Retina (tissue), 1 donor: ENCODE data around the gene MARK1.
A peak's percentile ranks its signal among the peaks of the same experiment; 100 is the strongest.

Source experiments
- DNase-seq: peaks from one replicate; pipeline ENCODE4 v3.0.0-alpha.2; 2016

MARK1 gene

DNA sequence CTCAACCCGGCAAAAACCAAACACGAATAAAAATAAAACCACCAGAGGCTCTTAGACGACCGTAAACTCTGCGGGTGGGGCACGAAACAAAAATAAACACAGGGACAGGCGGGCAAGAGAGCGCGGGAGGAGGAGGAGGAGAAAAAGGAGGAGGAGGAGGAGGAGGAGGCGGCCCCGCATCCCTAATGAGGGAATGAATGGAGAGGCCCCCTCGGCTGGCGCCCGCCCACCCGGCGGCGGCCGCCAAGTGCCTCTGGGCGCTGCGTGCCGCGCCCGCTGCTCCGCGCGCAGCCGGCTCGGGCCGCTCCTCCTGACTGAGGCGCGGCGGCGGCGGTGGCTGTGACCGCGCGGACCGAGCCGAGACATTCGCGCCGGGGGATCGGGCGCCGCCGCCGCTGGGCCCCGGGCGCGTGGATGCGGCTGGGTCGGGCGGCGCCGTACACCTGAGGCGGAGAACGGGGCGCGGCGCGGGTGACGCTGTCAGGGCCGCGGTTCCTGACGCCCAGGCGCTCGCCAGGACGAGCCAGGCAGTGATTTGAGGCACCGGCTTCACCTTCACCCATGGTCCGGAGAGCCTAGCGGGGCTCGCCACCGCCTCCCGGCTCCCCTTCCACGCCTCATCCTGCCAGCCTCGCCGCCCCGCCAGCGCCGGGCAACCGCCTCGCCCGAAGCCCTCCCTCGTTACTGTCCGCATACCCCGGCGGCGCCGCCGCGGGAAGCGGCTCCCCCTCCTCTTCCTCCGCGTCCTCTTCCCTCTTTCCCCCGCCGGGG is at the start of gene MARK1:
MARK1 (plus strand) TSS at position 229 of the 771 bp plus-strand sequence. CDS start 687 bp downstream, outside the sequence.
- DNase-seq: peak; percentile 72

DNA sequence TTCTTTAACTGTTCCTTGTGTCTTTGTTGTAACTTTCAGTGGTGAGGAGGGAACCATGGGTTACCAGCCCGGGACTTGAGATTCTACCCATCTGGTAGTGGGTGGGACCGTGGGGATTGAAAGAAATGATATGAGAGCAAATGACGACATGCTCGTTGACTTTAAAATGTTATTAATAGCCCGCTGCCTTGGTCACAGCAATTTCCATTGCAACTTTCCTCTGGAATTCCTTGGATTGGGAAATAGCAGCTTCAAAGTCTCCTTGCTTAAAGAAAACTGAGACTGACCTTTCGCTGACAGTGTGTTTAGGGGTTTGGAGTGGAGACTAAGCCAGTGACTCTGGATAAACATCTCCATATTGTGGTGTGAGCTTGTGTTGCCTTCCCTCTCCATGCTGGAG is 44.2 kb upstream of the MARK1 start:
- DNase-seq: no peak

DNA sequence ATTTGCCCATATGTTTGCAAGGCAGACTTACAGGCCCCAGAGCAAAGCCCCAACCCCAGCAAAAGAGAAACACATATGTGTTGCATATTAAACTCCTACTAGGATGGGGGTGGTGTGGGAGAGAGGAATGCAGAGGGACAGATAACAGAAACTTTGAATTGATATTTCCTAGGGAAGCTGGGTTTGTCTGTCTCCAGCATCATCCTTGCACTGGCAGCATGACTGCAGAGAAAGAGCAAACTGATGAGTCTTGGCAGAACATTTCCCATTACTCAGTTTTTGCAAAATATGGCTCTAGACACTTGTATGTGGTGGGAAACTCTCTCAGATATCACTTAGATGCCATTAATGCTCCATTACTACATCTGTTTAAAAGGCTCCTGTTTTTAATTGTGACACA is 43.8 kb upstream of the MARK1 start:
- no peak for DNase-seq

- DNase-seq: no peak
Observed at GRCh38 chr1:220485131-220485530, 42.8 kb upstream of the MARK1 start.

DNA sequence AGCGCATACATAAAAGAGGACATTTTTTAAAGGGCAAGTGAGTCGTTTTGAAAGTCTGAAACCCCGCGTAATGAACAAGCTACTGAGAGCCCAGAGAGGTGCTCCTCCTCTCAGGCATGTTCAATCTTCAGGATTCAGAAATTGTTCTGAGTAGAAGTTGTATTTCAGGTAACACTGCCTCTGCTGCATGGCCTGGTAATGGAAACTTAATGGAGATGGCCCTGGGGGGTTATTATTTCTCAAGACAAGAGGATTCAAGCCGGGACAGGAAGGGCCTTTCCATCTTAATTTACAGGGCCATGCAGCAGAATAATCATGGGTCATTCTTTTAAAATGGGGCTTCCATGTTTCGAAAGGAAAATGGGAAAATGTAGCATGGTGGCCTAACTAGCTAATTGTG is 42.1 kb upstream of the MARK1 start:
- no peak for DNase-seq

DNA sequence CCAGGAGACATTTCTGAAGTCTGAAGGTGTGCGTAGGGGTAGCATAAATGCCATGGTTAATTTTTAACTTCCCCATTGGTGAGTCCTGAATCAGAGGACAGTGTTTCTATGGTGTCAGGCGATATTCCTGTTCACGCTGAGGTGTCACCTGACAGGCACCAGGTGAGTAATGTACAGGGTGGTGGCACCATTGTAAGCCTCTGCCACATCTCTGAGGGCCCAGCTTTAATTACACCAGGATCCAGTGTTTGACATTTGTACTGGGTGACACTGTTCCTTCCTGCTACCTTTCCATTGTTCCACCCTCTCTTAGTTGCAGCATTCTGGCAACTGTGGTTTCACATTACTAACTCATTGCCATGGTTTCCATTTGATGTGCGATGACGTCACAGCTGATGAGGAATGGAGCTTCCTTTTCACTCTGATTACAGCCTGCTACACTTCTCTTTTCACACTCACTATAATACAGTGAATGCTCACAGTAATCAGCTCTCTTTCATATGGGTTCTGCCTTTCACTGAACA is 40.6 kb upstream of the MARK1 start:
- DNase-seq: no peak

DNA sequence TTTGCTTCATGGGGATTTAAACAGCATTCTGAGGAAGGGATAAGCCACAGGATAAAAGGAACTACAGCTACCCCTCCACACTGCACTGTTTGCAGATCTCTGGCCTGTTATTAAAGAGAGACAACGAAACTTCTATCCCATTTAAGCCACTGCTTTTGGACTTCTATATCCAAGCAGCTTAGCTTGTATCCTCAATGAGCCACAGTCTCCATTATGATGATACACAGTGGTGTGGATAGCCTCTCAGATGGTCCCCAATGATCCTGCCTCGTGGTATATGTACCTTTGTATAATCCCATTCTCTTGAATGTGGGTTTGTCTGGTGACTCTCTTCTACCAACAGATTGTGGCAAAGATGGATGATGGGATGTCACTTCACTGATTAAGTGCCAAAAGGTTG is 36.0 kb upstream of the MARK1 start:
- no peak for DNase-seq

GRCh38 chr1:220497220-220497947 is 30.6 kb upstream of the MARK1 start:
- no peak for DNase-seq

- DNase-seq: no peak
Observed at GRCh38 chr1:220498188-220498587, 29.7 kb upstream of the MARK1 start.

DNA sequence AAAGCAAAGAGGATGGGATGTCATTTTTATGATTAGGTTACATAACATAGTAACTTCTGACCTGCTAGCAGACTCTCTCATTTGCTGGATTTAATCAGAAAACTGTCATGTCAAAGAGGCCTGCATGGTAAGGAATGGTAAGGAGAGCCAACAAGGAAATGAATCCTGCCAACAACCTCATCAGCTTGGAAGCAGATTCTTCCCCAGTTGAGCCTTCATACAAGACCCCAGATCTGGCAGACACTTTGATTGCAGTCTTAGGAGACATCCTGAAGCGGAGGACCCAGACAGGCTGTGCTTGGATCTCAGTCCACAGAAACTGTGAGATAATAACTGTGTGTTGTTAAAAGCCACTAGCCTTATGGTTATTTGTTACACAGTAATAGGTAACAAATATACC is 27.6 kb upstream of the MARK1 start:
- no peak for DNase-seq

DNA sequence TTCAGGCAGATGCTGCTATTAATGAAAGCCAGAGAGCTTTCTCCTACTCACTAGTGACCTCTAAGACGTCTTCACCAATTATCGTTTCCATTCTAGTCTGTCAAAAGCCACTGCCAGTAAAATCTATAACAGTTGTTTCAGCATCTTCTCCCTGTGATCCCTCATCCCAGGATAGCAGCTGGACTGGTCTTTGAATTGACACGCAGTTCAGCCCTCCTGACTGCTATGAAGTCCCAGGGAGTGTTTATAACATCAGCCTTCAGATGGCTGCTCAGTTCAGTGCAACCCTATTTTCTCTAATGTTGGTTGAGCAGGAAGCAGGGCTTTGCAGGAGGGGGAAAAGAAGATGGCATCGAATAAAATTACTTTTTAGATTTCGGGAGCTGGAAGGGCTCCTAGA is 23.6 kb upstream of the MARK1 start:
- DNase-seq: peak; percentile 33

DNA sequence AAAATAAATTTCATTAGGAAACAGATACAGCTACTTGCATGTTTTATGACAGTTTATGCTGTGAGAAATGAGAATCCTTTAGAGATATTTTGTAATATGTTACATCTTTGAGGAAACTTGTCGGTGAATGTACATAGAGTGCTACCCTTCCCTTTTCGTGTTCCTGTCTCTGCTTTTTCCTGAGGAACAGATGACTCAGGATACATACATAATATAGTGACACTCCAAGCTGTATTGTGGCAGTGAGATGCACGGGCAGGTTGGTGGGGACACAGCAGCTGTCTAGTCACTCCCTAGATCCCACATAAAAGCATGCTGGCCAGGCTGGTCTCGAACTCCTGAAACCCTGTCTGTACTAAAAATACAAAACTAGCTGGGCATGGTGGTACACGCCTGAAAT is 20.9 kb upstream of the MARK1 start:
- no peak for DNase-seq

DNA sequence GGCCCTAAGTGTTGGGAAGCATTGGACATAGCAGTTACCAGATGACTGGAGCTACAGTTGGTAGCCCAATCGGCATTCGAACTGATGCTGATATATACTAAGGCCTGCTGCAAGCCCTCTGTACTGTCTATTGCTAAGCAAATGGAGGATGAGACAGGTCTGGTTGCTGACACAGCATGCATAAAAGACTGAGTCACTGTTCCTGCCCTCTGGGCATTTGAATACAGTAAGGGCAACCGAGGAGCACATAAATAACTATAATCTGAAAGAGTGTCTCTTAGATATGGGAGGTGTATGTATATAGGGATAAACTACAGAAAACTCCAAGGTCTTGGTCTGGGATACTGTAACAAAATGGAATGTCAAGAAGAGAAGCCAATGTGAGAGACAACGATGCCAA is 16.8 kb upstream of the MARK1 start:
- no peak for DNase-seq

DNA sequence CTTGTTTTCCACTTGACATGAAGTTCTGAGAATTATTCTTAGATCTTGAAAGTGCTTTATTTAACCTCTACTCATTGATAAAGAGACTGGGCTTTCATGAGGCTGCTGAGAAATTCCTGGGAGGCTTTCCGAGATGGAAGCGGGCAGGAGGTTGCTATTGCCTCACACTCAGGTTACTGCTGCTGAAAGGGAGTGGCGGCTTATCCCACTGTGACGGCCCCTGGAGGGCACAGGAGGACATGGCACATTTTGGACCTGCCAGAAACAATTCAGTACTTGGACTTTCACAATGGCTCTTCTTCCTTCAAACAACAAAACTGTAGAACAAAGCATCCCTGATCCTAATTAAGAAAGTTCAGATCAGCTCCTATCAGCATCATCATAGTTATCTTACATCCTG is 16.2 kb upstream of the MARK1 start:
- DNase-seq: peak; percentile 19

DNA sequence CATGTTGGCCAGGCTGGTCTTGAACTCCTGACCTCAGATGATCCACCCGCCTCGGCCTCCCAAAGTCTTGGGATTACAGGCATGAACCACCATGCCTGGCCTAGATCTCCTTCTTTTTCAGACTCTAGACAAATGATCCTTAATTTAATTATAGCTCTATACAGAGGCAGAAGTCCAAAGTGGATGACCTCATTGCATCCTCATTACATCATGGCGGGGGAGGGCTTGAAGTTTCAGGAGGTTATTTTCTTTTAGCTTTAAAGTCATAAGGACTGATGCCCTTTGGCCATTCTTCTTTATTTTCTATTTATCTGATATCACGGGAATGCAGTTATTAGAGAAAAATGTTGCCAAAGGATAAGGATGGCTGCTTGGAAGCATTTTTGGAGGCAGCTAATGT is 14.1 kb upstream of the MARK1 start:
- DNase-seq: no peak

DNA sequence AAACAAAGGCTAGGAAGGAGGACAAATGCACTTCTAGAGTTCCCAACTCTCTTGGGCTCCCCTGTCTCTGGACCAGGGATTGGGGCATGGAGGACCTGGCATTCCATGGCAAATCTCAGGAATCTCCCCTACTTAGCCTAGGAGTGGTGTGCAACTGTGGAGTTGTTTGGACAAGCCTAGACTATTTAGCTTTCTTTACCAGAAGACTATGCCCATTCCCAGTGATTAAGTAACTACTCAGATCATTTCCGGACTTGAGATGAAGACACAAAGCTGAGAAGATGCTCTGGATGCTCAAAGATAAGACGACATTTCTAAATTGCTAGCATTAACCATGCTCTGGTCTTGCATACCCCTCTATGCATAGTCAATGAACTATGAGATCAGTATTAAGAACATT is 13.7 kb upstream of the MARK1 start:
- DNase-seq: no peak

- DNase-seq: no peak
Observed at GRCh38 chr1:220516014-220516721, 11.8 kb upstream of the MARK1 start.

DNA sequence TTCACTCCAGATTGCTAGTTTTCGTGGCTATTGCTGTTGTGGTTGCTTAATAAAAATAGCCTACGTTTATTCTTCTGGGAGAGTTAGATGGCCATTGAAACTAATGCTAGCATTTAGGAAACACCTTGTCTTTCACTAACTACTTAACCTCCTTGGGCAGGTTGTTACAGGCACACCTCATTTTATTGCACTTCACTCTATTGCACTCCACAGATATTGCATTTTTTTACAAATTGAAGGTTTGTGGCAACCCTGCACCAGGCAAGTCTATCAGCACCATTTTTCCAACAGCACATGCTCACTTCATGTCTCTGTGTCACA is 11.3 kb upstream of the MARK1 start:
- DNase-seq: no peak

DNA sequence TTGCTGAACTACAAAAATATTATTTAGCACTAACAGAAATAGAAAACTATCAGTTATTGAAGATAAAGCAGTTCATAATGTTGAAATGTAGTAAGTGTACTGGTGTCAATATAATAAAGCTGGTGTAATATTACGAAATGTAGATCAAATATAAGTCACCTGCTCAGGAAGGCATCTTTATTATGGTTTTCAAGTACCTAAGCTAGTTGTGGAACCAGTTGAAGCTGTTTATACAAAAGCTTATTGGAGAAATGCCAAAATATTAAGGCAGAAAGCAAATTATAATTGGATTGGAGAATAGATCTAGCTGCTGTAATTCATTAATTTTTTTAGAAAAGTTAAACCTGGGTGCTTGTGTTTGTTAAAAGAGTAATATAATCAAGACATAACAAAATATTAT is 6.2 kb upstream of the MARK1 start:
- DNase-seq: no peak

GRCh38 chr1:220526294-220526693 is 1.6 kb upstream of the MARK1 start:
- no peak for DNase-seq

DNA sequence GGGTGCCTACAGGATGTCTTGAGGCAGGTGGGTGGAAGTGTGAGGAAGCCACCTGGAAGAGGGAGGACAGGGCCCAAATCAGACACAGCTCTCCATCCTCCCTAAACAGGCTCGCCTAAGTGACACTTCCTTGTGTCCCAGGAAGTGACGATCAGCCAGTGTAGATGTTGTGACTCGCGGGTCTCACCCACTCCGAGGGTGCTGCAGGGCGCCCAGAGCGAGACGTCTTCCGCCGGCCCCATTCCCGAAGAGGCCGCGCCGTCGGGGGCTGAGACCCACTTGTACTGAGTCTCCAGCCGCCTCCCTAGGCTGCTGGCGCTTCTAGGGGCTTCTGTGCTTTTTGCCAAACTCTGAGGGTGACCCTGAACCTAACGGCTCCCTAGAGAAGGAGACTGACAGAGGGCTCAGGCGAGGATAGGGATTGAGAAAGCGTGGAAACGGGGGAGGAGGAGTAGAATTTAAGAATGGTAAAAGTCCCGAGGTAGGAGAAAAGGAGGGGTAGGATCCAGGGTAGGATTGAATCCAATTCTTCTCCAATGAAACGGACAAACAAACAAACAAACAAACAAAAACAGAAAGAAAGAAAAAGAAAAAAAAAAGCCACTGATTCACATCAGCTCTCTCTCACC is 543 bp upstream of the MARK1 start:
- peak; percentile 83 for DNase-seq

- peak; percentile 88 for DNase-seq
Observed at GRCh38 chr1:220528679-220529501, 954 bp downstream of the MARK1 start.
